NCI-H146 (cell line): ENCODE data around the gene ARL15.

Experiments
- DNase-seq: peaks from one replicate; lab custom pipeline; 2025; lab: John Stamatoyannopoulos, UW

The ARL15 gene

DNA sequence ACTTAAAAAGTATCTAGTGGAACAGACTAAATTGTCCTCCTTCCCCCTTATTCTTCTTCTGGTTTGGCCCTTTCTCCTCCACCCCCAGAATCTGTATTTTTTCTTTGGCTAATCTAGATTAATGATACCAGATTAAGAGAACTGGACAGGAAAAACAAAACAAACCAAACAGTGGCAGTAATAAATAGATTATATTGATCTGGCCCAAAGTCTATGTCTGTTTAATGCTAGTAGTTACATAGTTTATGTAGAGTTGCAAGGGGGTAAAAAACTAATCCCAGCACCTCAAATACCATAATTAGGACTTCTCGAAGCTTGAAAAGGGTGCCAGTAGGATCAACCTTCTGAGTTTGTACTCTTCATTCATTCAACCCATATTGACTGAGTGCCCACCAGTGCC is 104.5 kb downstream of the ARL15 start:
- DNase-seq, result no peak

DNA sequence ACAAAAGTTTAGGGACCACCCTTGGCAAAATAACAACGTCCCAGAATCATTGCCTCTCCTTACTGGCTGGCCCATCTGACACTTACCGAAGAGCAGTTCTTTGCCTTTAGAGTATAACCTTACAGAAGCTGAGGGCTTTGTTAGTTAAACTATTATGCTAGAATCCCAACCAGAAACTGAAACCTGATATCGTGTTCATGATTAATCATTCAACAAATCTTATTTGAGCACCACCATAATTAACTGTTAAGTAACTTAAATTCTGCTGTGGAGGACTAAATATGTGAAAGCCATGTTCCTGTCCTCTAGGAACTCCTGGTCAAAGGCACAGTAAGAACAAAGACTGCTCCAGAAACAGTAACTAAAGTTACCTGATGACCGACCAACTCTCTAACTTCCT is 104.9 kb downstream of the ARL15 start:
- peak; percentile 22 for DNase-seq

DNA sequence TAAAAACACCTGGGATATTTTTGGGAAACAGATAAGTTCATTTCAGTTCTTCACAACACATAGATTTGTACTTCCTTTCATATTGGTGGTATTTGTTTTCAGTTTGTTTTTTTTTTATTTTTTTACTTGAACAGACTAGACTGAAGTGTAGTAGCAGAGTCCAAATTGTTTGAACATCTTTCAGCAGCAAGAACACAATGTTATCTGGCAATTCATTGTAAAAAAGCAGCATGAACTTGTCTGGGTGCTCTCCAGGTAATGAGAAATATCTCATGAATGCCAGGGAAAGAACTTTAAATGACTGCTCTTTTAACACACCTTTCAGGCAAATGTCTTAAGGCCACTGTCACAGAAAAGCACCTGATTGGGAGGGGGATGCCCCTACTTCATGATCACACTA is 113.4 kb downstream of the ARL15 start:
- DNase-seq, result no peak

DNA sequence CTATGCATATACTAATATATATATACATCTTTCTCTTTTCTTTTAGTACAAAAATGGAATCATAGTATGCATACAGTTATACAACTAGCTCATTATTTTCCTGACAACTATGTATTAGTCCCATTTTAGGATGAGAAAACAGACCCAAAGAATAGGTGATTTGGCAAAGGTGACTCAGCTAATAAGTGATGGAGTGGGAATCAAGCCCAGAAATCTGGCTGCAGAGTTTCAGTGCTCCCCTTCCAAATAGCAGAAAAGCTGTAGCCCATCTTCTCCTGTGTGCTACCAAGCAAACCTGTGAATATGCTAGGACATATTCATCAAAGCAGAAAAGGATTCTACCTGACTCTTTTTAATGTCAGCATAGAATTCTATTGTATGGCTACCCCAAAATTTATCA is 114.7 kb downstream of the ARL15 start:
- no peak for DNase-seq

DNA sequence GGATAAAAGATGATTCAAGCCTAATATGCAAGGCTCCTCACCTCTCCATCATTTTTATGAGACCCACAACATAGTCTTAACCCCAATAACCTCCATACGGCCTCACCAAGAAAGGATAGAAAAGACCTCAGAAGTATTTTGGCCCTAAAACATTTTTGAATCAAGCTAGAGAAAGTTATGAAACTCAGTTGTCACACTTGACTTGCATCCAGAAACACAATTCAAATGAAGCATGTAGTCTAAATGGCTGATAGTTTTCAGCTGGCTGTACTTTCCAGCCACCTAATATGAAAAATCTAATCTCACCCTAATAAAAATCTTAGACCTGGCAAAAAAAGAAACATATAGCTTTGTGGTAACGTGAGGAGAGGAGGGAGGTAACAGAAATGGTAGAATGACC is 116.1 kb downstream of the ARL15 start:
- no peak for DNase-seq

DNA sequence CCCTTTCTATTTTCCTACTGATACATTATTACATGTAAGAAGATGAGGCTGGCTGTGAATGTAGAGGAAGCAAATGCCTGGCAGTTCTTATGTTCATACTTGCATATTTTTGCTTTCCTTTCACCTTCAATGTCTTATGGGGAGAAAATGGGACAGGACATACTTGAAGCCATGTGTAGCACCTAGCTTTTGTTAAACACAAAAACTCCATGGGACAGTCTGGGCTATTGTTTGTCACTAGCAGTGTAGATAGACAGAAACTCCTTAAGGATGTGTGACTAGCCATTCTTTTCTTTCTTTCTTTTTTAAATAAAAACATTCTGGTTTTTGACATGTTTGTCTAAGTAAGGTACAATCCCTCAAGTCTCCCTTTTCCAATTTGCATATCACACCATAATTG is 122.7 kb downstream of the ARL15 start:
- DNase-seq, result no peak

DNA sequence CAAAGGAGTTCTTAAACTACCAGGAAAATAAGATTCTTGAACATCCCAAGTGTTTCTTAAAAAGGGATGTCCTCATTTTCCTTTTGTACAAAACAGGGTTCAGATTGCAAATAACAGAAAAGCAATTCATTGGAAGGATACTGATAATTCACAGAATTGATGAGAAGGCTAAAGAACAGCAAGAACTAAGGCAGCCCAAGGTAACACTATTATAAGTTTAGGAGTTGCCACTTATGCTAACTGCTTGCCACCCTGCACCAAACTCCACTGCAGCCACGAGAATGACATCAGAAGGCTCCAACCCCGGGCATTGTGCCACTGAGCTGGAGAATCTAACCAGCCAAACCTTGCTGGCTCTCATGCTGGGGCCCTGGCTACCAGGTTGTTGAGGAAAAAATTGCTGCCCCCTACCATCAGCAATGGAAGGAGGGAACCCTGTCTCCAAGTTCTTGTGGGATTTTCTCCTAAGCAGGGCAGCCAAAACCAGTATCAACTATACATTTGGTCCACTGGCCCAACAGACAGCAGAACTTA is 123.4 kb downstream of the ARL15 start:
- DNase-seq, result peak; percentile 51

DNA sequence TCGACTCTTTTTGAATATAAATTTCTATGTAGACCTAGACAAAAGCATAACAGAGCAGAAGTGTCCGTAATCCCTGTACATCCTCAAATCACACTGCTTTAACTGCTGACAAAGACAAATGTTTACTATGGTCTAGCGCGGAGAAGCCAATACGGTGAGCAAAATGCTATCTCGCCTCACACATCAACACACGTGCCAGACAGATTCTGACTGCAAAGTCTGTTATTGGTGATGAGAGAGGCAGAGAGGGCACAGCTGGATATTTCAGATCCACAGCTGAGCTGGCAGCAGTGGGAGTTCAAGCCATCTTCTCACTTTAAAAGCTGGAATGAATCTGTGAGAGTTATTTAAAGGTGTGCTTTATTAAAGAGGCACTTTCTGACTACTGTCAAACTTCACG is 124.3 kb downstream of the ARL15 start:
- peak; percentile 60 for DNase-seq

DNA sequence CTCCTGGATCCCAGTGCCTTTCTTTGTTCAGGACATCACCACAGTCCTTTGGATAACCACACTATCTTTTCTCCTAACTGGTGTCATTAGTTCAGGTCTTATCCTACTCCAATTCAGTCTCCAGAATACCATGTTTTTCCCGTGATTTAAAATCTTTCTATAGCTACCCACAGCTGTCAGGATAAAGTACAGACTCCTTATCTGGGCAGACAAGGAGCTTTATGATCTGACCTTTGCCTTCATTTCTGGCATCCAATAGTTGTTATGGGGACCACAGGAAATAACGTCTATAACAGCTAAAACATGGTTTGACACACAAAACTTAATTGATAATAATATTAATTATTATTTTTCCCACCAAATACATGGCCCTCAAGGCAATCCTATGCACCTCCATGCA is 125.6 kb downstream of the ARL15 start:
- DNase-seq, result no peak

DNA sequence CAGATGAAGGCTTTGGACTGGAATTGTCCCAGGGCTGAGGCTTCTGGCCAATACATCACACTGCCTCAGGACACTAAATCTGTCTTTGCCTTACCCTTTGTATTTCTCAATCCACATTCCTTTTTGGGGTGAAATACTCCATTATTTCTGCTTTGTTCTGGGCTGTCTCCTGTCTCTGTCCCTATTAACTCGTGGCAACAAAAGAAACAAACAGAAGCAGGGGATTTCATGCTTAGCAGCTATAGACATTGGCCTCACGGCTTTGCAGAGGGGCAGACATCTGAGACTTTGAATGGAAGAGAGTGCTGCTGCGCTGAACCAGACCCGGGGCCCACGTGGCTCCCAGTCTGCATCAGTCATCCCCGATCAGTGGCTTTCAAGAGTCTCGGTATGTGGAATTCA is 129.7 kb downstream of the ARL15 start:
- no peak for DNase-seq

DNA sequence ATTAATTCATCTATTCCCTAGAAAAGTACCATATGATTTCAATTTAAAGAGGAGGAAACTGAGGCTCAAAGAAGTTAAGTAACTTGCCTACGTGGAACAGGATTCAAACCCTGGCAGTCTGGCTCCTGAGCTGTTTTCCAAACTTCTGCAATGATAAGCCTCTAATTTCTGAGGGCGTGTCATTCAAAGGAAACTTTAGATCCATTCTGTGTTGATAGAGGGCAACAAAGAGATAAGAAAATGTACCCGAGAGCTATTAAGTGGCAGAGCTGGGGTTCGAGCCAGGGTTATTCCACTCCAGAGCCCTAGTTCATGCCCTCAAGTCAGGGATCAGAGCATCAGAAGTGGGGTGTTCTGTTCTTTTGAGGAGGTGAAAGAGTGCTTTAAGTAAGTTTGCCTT is 131.4 kb downstream of the ARL15 start:
- DNase-seq, result no peak

DNA sequence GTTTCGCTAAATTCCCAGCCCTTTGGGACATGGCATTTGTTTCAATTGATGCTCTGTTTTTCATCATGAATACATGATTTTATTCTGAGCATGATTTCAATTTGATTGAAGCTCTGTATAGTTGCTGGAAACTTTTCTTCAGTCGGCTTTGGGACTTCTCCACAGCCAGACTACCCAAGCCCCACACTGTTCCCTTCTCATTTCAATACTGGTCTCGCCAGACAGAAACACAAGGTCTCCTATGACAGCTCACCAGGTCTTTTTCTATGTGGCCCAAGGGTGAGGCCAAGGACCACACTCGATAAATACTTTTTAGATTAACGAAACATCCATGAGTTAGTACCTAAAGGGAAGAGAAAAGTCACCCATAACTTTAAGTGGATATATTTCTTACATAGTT is 132.2 kb downstream of the ARL15 start:
- no peak for DNase-seq

DNA sequence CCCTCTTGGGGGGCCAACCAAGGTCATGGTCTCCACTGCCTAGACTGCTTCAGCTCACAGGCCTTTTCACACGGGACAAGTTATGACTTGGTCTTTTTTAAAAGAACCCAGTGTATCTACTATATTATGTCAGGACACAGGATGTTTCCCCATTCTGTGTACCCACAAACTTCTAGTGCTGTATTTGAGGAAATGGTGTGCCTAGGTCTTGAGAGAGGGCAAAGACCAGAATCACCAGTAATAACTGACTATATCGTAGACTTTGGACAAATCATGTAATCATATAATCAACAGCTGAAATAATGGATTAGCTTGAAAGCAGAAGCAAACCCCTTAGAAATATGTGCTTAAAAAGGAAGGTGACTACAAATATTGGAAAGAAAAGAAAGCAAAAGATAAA is 133.3 kb downstream of the ARL15 start:
- no peak for DNase-seq

DNA sequence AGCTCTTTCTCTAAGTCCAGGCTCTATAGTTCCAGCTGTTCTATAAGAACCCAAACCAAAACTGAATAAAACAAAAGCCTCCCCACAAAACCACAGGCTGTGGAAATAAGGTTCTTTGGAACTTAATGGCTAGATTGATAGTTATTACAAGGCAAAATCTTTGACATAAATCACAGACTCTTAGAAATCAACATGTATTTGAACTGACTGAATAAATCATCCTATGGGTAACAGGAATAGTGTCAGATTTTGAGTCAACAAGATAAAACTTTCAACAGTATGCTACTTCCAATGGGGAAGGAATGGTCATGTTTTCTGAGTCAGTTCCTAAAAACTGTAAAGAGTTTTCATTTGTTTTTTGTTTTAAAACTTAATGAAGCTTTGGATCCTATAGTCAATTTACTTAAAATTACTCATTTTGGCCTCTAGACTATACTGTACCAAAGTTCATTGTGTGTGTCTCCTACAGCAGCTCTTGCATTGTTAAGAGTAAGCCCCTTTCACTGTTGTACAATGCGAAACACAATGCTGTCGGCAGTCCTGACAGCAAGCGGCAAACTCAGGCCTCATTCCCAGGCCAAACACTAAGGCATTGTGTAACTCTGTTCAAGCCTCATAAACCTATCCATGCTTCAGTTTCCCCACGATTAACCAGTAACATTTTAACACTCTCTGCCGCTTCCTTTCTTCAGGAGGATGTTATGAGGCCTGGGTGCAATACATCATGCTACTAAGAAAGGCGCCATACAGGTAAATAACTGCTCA is 134.1 kb downstream of the ARL15 start:
- DNase-seq, result no peak

DNA sequence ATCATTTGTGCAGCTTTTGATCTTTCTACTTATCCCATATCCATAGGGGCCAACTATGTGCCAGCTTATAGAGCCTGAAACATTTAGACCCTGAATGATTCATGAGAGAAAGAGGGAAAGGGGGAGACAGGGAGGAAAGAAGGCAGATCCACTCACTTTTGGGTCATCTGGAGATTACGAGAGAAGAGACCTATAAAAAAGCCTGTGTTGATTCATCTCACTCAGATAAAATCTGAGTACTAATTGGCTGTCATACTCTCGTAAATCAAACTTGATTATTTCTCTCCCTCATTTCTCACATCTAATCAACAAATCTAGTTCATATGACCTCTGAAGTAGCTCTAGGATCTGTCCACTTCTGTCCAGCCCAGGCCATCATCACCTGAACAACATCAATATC is 137.1 kb downstream of the ARL15 start:
- no peak for DNase-seq

DNA sequence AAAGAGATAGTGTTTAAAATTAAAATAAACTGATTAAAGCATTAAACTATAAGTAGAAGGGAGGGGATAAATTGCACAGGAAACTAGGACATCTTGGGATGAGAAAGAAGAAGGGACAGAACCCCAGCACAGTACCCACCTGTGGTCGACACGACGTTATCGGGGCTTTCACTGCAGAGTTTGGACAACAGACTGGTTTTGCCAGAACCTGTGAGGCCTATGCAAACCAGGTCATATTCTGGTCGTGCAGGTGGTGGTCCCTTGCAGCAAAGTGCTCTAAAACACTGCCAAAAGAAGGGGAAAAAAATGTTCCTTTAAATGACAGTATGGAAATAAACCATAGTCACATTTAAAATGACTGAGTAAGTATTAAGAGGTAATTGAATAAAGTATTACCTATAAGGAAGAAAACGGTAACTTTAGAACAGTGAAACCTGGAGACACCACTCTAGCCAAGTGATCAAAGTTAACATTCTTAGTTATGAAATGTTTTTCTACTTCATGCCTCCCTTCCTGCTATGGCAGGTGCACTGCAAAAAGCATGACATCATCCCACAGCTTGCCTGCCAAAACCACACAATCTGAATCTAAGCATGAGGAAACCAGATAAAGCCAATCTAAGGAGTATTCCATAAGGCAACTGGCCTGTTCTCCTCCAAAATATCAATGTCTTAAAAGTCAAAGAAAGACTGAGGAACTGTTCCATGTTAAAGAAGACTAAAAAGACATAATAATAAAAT is 138.6 kb downstream of the ARL15 start:
- peak; percentile 7 for DNase-seq

DNA sequence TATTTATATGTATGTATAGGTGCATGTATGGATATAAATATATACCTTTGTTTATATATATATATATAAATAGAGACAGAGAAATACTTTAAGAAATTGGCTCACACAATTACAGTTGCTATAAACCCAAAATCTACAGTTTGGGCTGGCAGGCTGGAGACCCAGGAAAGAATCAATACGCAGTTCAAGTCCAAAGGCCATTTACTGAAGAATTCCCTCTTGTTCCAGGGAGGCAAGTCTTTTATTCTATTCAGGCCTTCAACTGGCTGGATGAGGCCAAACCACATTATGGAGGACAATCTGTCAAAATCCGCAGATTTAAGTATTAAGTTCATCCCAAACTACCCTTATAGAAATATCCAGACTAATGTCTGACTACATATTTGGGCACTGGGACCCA is 144.7 kb downstream of the ARL15 start:
- DNase-seq, result no peak

DNA sequence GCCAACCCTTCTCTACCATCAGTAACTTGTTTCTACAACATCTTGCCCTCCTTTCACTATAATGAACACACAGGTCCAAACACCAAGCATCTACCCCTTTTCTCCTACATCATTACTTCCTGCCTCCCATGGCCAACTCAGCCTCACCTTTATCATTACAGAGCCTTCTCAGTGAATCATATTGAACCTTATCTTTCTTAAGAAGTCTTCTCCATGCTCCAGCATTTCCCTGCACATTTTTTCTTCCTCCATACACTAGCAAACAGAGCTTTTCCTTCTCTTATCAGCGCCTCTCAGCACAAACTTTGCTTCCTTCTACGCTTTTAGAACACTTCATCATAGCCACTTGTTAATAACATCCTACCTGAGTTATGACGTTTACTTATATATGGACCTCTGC is 148.2 kb downstream of the ARL15 start:
- no peak for DNase-seq

DNA sequence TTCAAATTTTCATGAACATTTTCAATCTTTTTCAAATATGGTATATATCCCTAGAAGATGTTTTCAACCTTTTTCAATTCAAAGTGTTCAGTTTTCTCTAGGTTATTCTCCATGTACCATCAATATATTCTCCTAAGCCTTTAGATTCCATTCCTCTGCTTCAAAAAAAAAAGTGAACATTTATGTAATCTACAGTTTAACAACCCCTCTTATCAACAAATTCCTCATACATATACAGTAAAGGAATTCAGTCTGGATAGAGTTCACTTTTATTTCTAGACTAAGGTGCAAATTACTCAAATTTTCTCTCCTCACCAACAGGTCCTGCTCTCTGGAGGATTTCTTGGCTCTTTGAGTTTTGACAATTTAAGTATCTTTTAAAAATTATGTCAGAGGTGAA is 150.0 kb downstream of the ARL15 start:
- no peak for DNase-seq

DNA sequence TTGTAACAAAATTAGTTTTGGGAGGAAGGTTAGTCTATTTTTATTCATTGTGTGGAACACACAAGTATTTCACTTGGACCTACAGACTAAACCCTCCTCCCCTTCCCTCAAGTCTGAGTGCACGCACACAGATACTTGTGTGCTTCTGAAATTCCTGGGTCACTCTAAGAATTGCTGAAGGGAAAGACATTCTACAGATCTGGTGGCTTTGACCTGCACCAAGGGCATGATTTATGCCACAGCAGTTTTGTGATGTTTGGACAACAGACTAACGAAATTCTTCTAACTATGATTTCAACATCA is 150.5 kb downstream of the ARL15 start:
- no peak for DNase-seq

DNA sequence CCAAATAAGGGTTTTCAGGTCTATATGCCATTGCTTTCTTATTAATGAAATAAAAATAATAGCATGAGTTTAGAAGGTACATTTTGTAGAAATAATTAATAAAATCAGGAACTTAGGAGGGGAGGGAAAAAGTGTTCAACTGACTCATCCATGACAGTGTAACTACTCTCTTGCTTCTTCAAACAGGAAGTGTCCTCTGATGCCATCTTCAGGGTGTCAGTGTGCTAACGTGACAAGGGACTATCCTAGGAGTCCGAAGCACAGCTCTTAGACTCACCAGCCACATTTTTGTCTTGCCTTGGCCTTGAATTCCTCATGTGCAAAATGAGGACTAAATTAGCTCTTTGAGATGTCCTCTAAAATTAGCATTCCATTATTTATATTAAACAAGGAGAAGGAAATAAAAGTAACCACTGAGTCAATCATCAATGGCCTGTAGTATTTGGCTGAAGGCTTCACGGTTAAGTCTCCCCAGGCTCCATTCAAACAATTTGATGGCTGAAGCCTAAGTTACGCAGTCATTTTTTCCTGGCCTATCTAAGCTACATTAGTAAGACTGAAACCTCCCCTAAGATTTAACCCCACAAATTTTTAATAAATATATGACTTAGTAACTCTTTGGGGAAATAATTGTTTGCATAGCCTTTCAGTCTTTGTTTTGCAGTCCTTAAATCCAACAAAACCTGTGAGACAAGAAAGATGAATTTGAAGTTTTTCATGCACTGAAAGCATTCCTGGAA is 151.1 kb downstream of the ARL15 start:
- DNase-seq, result peak; percentile 28

DNA sequence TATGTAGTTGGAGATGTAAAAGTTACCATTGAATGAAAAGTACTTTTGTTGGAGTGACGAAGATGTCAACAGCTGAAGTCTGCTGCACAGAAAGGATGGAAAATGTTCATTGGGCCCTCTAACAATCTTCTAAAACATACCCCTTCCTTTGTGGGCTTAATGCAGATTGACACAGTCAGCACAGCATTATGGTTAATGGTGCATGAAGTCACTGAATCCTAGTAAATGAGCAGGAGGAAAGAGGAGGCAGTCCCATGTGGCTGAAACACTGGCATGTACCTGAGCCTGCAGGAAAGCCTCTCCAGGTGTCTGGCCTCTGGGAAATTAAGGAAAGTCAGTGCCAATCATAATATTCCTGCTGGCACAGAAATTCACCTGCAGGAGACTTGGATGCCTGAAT is 153.8 kb downstream of the ARL15 start:
- peak; percentile 50 for DNase-seq

DNA sequence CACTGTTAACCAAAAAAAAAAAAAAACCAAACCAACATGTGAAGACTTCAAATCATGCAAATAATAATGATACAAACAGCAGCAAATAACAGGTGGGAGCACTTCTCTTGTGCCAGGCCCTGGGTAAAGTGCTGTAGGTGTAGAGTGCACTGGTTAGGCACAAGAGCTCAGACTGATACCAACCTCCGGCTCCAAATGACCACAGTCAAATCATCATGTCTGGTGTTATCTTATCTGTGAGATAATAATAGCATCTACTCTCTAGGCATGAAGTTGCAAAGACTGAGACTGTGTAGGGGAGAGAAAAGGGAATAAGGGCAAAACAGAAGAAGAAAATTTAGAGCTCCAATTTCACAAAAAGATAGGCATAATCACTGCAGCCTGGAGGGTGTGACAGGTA is 159.5 kb downstream of the ARL15 start:
- no peak for DNase-seq
